Activated CD4-positive, alpha-beta T cell treated with anti-CD3 and anti-CD28 coated beads, Interleukin-2, amount 50 U/mL, for 48 hours (primary cell): Measurements from ENCODE around the gene LAPTM5.

Source experiments
- DNase-seq, 2 experiments: peaks; one replicate each; pipeline ENCODE4 v3.0.0-alpha.2; 2020

LAPTM5 gene

GRCh38 chr1:30727824-30728223 is 29.8 kb downstream of the LAPTM5 start:
- no peak for DNase-seq

GRCh38 chr1:30726773-30727684 is 30.5 kb downstream of the LAPTM5 start:
- no peak for DNase-seq

GRCh38 chr1:30726236-30726635 is 31.3 kb downstream of the LAPTM5 start:
- no peak for DNase-seq

- no peak for DNase-seq
Measured at GRCh38 chr1:30725450-30726095, 32.0 kb downstream of the LAPTM5 start.

GRCh38 chr1:30724655-30725421 is 32.7 kb downstream of the LAPTM5 start:
- no peak for DNase-seq

GRCh38 chr1:30724175-30724574 is 33.4 kb downstream of the LAPTM5 start:
- no peak for DNase-seq

- DNase-seq = no peak
Measured at GRCh38 chr1:30723331-30723755, 34.2 kb downstream of the LAPTM5 start, which contains the start of gene MATN1. Gene MATN1, minus strand, starts transcription at chr1:30723585. Its CDS starts 34 bp downstream, at chr1:30723551.

GRCh38 chr1:30721812-30722537 is 35.6 kb downstream of the LAPTM5 start:
- no peak for DNase-seq

- no peak for DNase-seq
Measured at GRCh38 chr1:30721341-30721793, 36.2 kb downstream of the LAPTM5 start.

GRCh38 chr1:30720271-30721223 is 37.0 kb downstream of the LAPTM5 start:
- DNase-seq = no peak

GRCh38 chr1:30719406-30720270 is 37.9 kb downstream of the LAPTM5 start:
- no peak for DNase-seq

- DNase-seq = peak; percentile 81 to 87
Measured at GRCh38 chr1:30718636-30719405, 38.8 kb downstream of the LAPTM5 start.

- DNase-seq = peak; percentile 99 to 100
Measured at GRCh38 chr1:30718091-30718635, 39.4 kb downstream of the LAPTM5 start.

GRCh38 chr1:30716646-30717045 is 40.9 kb downstream of the LAPTM5 start:
- no peak for DNase-seq

GRCh38 chr1:30715886-30716285 is 41.7 kb downstream of the LAPTM5 start:
- DNase-seq = no peak

- peak; percentile 48 to 57 for DNase-seq
Measured at GRCh38 chr1:30715216-30715615, 42.4 kb downstream of the LAPTM5 start.

GRCh38 chr1:30714536-30715090 is 43.0 kb downstream of the LAPTM5 start:
- no peak for DNase-seq

- DNase-seq = no peak
Measured at GRCh38 chr1:30714025-30714424, 43.5 kb downstream of the LAPTM5 start.

- DNase-seq = no peak
Measured at GRCh38 chr1:30713311-30713710, 44.3 kb downstream of the LAPTM5 start.
